ENCODE data around the gene KCNJ12. TPM values are rescaled to one million over a fixed set of nuclear protein-coding genes. Genes with fewer than 3 reads are reported as not detected.
"Not testable (repeated sequence)": the region's sequence is repeated elsewhere in the genome, so short reads cannot be mapped to it uniquely, and the experiment has no call there.

Gene KCNJ12
- total and polyA plus RNA-seq, 2 of the 13 experiments (the other 11 are each of a cell fraction or from before 2014, with no cell fraction given), result not detected

- in situ Hi-C loops (cut with HindIII; ENCODE audit: extremely low pct_ligation_motif_present, low pct_unique_long_range_greater_than_20kb) (no loop called here), intact Hi-C loops (cut with micrococcal nuclease; ENCODE audit: unreplicated experiment) (no loop called here)
- no peak for ATAC-seq
- ChIA-PET POLR2A (no interaction called here), CTCF (ENCODE audit: low intra/inter-chr PET ratio, low total read pairs) (no interaction called here)
- TF ChIP-seq ATF2 (CRISPR knock-in tag; IDR thresholded peaks at IDR 0.05), result no peak
- no peak for TF ChIP-seq ZNF883 (CRISPR knock-in tag; IDR thresholded peaks at IDR 0.05; ENCODE audit: not compliant biosample characterization)
- TF ChIP-seq ZNF430 (CRISPR knock-in tag; IDR thresholded peaks at IDR 0.05), result no peak
- 5% methylated on average over 8 of the region's 10 CpGs for WGBS (ENCODE audit: low lambda C conversion rate)
- no peaks in the 10 kb centered on the region for H4K20me1 ChIP-seq (ENCODE audit: insufficient read depth, low read length)
- H3K4me1 ChIP-seq (ENCODE audit: insufficient read depth, low read length), result no peaks in the 10 kb centered on the region
- no peaks in the 10 kb centered on the region for H3K9me3 ChIP-seq (ENCODE audit: low read length)
- no peak overlapping the region for H3K9ac ChIP-seq (ENCODE audit: insufficient read depth, low read depth, low read length)
- no peaks in the 10 kb centered on the region for H3K36me3 ChIP-seq (replicated peaks in 1 of 2; ENCODE audit: control insufficient read depth in 1 of 2, insufficient read depth in 2 of 2, low read length in 2 of 2)
- no peaks in the 10 kb centered on the region for H3K27me3 ChIP-seq (ENCODE audit: control insufficient read depth in 1 of 2, insufficient read depth in 2 of 2, low read length in 2 of 2)
- BruUV-seq (replicated peaks), result no TSS peak
- no peaks in the 10 kb centered on the region for H3K79me2 ChIP-seq (ENCODE audit: insufficient read depth, low read length)
- H3K27ac ChIP-seq (ENCODE audit: extremely low read length, insufficient read depth, low read length), result no peak overlapping the region
- H3K4me3 ChIP-seq (replicated peaks in 1 of 3; ENCODE audit: insufficient read depth in 1 of 3, low read depth in 2 of 3, low read length in 3 of 3), result no peak overlapping the region
- no peak overlapping the region for H3K4me2 ChIP-seq (ENCODE audit: low read depth, low read length)
- FAIRE-seq, result no peak
- no peak for DNase-seq (ENCODE audit: low spot score)
- H2AFZ ChIP-seq (ENCODE audit: low read length), result no peak overlapping the region
Observed at GRCh38 chr17:21345236-21345635, 30.9 kb upstream of the KCNJ12 start.

GRCh38 chr17:21346107-21346506, 30.1 kb upstream of the KCNJ12 start:
- H3K4me1 ChIP-seq (ENCODE audit: insufficient read depth, low read length); H3K79me2 ChIP-seq (ENCODE audit: insufficient read depth, low read length); BruUV-seq (replicated peaks); FAIRE-seq; CTCF ChIA-PET (ENCODE audit: low intra/inter-chr PET ratio, low total read pairs); H3K27me3 ChIP-seq (ENCODE audit: control insufficient read depth in 1 of 2, insufficient read depth in 2 of 2, low read length in 2 of 2); in situ Hi-C loops (cut with HindIII; ENCODE audit: extremely low pct_ligation_motif_present, low pct_unique_long_range_greater_than_20kb); DNase-seq (ENCODE audit: low spot score); H2AFZ ChIP-seq (ENCODE audit: low read length); intact Hi-C loops (cut with micrococcal nuclease; ENCODE audit: unreplicated experiment); H3K9me3 ChIP-seq (ENCODE audit: low read length); H3K4me2 ChIP-seq (ENCODE audit: low read depth, low read length); H3K27ac ChIP-seq (ENCODE audit: extremely low read length, insufficient read depth, low read length); H3K9ac ChIP-seq (ENCODE audit: insufficient read depth, low read depth, low read length); ATAC-seq; H3K4me3 ChIP-seq (replicated peaks in 1 of 3; ENCODE audit: insufficient read depth in 1 of 3, low read depth in 2 of 3, low read length in 3 of 3); H3K36me3 ChIP-seq (replicated peaks in 1 of 2; ENCODE audit: control insufficient read depth in 1 of 2, insufficient read depth in 2 of 2, low read length in 2 of 2); POLR2A ChIA-PET; H4K20me1 ChIP-seq (ENCODE audit: insufficient read depth, low read length): not testable (repeated sequence)
- WGBS (ENCODE audit: low lambda C conversion rate), result no CpG with 5 or more reads among the region's 2 CpGs

DNA sequence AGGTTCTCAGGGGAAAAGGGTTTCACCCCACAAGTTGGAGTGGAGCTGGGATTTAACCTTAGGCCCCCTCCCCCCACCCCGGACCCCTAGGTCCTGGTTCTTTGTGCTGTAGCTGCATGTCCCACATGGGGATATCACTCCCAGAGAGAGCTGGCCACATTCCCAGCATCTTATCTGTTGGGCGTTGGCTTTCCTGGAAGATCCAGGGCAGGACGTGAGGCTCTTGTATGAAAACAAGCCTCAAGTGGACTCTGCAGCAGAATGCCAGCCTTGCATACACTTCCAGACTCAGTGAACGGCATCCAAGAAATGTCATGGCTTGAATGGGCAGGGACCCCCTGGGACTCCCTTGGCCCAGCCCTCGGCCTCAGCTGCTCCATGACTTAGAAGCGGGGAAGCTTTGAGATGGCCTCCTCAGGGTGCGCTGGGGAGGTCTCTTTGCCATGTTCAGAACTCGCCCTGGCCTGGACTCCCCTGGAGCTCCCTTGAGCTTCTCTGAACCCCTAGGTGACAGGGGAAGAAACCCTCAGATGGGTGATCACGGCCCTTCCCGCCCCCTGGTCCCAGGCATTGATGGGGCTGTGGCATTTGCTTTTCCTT, 29.4 kb upstream of the KCNJ12 start:
- H2AFZ ChIP-seq (ENCODE audit: low read length); H3K9me3 ChIP-seq (ENCODE audit: low read length); DNase-seq (ENCODE audit: low spot score); H3K79me2 ChIP-seq (ENCODE audit: insufficient read depth, low read length); H4K20me1 ChIP-seq (ENCODE audit: insufficient read depth, low read length); ATAC-seq; FAIRE-seq; in situ Hi-C loops (cut with HindIII; ENCODE audit: extremely low pct_ligation_motif_present, low pct_unique_long_range_greater_than_20kb); H3K27me3 ChIP-seq (ENCODE audit: control insufficient read depth in 1 of 2, insufficient read depth in 2 of 2, low read length in 2 of 2); POLR2A ChIA-PET; H3K36me3 ChIP-seq (replicated peaks in 1 of 2; ENCODE audit: control insufficient read depth in 1 of 2, insufficient read depth in 2 of 2, low read length in 2 of 2); CTCF ChIA-PET (ENCODE audit: low intra/inter-chr PET ratio, low total read pairs); H3K4me2 ChIP-seq (ENCODE audit: low read depth, low read length); intact Hi-C loops (cut with micrococcal nuclease; ENCODE audit: unreplicated experiment); H3K4me1 ChIP-seq (ENCODE audit: insufficient read depth, low read length); H3K9ac ChIP-seq (ENCODE audit: insufficient read depth, low read depth, low read length); H3K27ac ChIP-seq (ENCODE audit: extremely low read length, insufficient read depth, low read length); H3K4me3 ChIP-seq (replicated peaks in 1 of 3; ENCODE audit: insufficient read depth in 1 of 3, low read depth in 2 of 3, low read length in 3 of 3); BruUV-seq (replicated peaks): not testable (repeated sequence)
- WGBS (ENCODE audit: low lambda C conversion rate), result 0% methylated on average over 3 of the region's 10 CpGs

GRCh38 chr17:21347660-21348059, 28.5 kb upstream of the KCNJ12 start:
- intact Hi-C loops (cut with micrococcal nuclease; ENCODE audit: unreplicated experiment); H3K36me3 ChIP-seq (replicated peaks in 1 of 2; ENCODE audit: control insufficient read depth in 1 of 2, insufficient read depth in 2 of 2, low read length in 2 of 2); H2AFZ ChIP-seq (ENCODE audit: low read length); H4K20me1 ChIP-seq (ENCODE audit: insufficient read depth, low read length); in situ Hi-C loops (cut with HindIII; ENCODE audit: extremely low pct_ligation_motif_present, low pct_unique_long_range_greater_than_20kb); H3K27me3 ChIP-seq (ENCODE audit: control insufficient read depth in 1 of 2, insufficient read depth in 2 of 2, low read length in 2 of 2); DNase-seq (ENCODE audit: low spot score); FAIRE-seq; H3K9ac ChIP-seq (ENCODE audit: insufficient read depth, low read depth, low read length); BruUV-seq (replicated peaks); H3K4me3 ChIP-seq (replicated peaks in 1 of 3; ENCODE audit: insufficient read depth in 1 of 3, low read depth in 2 of 3, low read length in 3 of 3); H3K27ac ChIP-seq (ENCODE audit: extremely low read length, insufficient read depth, low read length); POLR2A ChIA-PET; H3K9me3 ChIP-seq (ENCODE audit: low read length); H3K4me2 ChIP-seq (ENCODE audit: low read depth, low read length); H3K4me1 ChIP-seq (ENCODE audit: insufficient read depth, low read length); CTCF ChIA-PET (ENCODE audit: low intra/inter-chr PET ratio, low total read pairs); H3K79me2 ChIP-seq (ENCODE audit: insufficient read depth, low read length); ATAC-seq: not testable (repeated sequence)
- whole genome bisulfite sequencing (ENCODE audit: low lambda C conversion rate), result no CpG with 5 or more reads among the region's 6 CpGs

Measured in HepG2 (cell line).